NOMO-1 treated with DMSO at 0.1 percent for 48 hours (cell line): ENCODE data around the gene ARL15.
"Not testable (repeated sequence)": the region's sequence is repeated elsewhere in the genome, so short reads cannot be mapped to it uniquely, and the experiment has no call there.

ENCODE experiments used
- DNase-seq: peaks from one replicate; lab custom pipeline; 2025; ENCODE audit not compliant: unreplicated experiment; lab: John Stamatoyannopoulos, UW

ARL15 gene

DNA sequence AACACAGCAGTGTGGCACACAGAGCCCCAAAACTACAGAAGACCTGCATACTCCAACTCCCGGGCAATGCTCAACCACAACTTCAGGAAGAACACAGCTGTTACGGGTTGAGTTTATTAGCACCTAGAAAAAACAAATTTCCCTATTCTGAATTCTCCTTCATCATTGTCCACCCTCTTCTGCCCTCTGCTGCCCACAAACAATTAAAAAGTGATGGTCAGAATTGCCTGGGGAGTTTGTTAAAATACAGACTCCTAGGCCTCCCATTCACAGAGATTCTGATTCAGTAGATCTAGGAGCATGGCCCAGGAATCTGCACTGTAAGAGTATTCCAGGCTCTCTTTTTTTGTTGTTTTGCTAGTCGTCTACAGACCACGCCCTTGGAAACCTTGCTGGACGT, 439.3 kb downstream of the ARL15 start:
- DNase-seq, result no peak

GRCh38 chr5:53858700-53859456, 451.5 kb downstream of the ARL15 start:
- no peak for DNase-seq

DNA sequence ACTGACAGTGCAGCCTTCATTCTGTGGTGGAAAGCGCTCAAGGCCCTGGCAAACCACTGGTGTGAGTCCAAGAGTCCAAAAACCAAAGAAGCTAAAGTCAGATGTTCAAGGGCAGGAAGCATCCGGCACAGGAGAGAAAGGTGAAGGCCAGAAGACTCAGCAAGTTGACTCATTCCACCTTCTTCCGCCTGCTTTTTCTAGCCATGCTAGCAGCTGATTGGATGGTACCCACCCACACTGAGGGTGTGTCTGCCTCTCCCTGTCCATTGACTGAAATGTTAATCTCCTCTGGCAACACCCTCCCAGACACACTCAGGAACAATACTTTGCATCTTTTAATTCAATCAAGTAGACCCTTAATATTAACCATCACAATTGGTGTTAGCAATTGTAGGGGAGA, 453.9 kb downstream of the ARL15 start:
- DNase-seq, result no peak

DNA sequence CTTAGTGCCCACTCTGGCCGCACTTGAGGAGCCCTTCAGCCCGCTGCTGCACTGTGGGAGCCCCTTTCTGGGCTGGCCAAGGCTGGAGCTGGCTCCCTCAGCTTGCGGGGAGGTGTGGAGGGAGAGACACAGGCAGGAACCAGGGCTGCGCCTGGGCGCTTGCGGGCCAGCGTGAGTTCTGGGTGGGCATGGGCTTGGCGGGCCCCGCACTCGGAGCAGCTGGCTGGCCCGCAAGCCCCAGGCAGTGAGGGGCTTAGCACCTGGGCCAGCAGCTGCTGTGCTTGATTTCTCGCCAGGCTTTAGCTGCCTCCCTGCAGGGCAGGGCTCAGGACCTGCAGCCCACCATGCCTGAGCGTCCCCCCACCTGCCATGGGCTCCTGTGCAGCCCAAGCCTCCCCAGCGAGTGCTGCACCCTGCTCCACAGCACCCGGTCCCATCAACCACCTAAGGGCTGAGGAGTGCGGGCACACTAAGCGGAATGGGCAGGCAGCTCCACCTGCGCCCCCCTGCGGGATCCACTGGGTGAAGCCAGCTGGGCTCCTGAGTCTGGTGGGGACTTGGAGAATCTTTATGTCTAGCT, 473.4 kb downstream of the ARL15 start:
- not testable (repeated sequence) for DNase-seq

- DNase-seq, result no peak
Observed at GRCh38 chr5:53834500-53834899, 475.9 kb downstream of the ARL15 start.
